K562 (cell line): ENCODE measurements around the gene C10orf90. TPM values are rescaled to one million over a fixed set of nuclear protein-coding genes. Genes with fewer than 3 reads are reported as not detected.

ENCODE experiments used
- ATAC-seq: fragments of 200-7000 bp; cut with Tn5 transposase; 3 replicates; pipeline ENCODE4 v1.9.1; 2020; ENCODE audit warnings: moderate library complexity
- BruUV-seq: library from RNA; stranded (reverse); fragments of 400-500 nt; replicated peaks from 2 replicates; lab custom pipeline; 2021; lab: Mats Ljungman, UMichigan
- CTCF ChIA-PET: fragments of 300-600 bp; formaldehyde crosslinking; extraction: SDS; loops from one replicate; lab custom pipeline; 2021; ENCODE audit warnings: low intra/inter-chr PET ratio; lab: Yijun Ruan, JAX
- POLR2A ChIA-PET: fragments of 300-600, 350-650 bp; sonication (Branson Sonifier 250); formaldehyde crosslinking; extraction: SDS; loops from one replicate; lab custom pipeline; 2021; ENCODE audit warnings: antibody characterized with exemption, inconsistent platforms; lab: Yijun Ruan, JAX
- DNase-seq, 4 experiments: peaks; one replicate each; pipeline versions ENCODE4 v3.0.0 to v3.0.0-alpha.2; 2011 to 2018; ENCODE audit warnings: low spot score in 3 of 4, mixed read lengths in 3 of 4; ENCODE audit errors: extremely low read depth in 1 of 4
- FAIRE-seq: peaks from 2 replicates; lab custom pipeline; 2011; peaks lifted over from hg19 to GRCh38; lab: Jason Lieb, UNC
- H2AFZ ChIP-seq: 2 replicates; pipeline ENCODE4 v1.6.0; 2011; ENCODE audit warnings: low read depth, low read length, control low read depth, inconsistent platforms
- H3K27ac ChIP-seq: fragments of 200-600 bp; 3 replicates; pipeline ENCODE4 v1.8.0; 2011; ENCODE audit warnings: low read depth, mild to moderate bottlenecking, control low read depth, inconsistent platforms, low read length, moderate library complexity, mixed read lengths; ENCODE audit errors: extremely low read depth
- H3K27me3 ChIP-seq, 2 experiments: fragments of 300-600 bp in 1 of 2; 2 replicates in 1 of 2; 3 replicates in 1 of 2; pipeline versions ENCODE4 v1.6.0 to v1.8.0; 2011; ENCODE audit warnings: inconsistent platforms in 2 of 2, low read length in 2 of 2, mild to moderate bottlenecking in 1 of 2, mixed read lengths in 1 of 2, moderate library complexity in 1 of 2; ENCODE audit not compliant: control insufficient read depth in 2 of 2, insufficient read depth in 2 of 2
- H3K36me3 ChIP-seq: fragments of 300-600 bp; 3 replicates; pipeline ENCODE4 v1.8.0; 2011; ENCODE audit warnings: mild to moderate bottlenecking, low read length, inconsistent platforms; ENCODE audit not compliant: control insufficient read depth, insufficient read depth
- H3K4me1 ChIP-seq, 2 experiments: fragments of 200-600 bp in 1 of 2; replicated peaks in 1 of 2; 2 replicates in 1 of 2; 3 replicates in 1 of 2; pipeline versions ENCODE4 v1.5.1 to v1.8.0; 2011; ENCODE audit warnings: inconsistent platforms in 2 of 2, low read length in 2 of 2, mild to moderate bottlenecking in 1 of 2, mixed read lengths in 1 of 2, moderate library complexity in 1 of 2; ENCODE audit not compliant: control insufficient read depth in 2 of 2, insufficient read depth in 2 of 2
- H3K4me2 ChIP-seq: 2 replicates; pipeline ENCODE4 v1.6.1; 2011; ENCODE audit warnings: low read length, control low read depth, inconsistent platforms, mixed read lengths; ENCODE audit not compliant: insufficient read depth
- H3K4me3 ChIP-seq: fragments of 200-600 bp; sonication (generic), shearing (Covaris generic); 2 replicates; pipeline ENCODE4 v1.5.1; 2016; ENCODE audit warnings: control low read depth, inconsistent platforms
- H3K79me2 ChIP-seq: fragments of 200-600 bp; 3 replicates; pipeline ENCODE4 v1.8.0; 2011; ENCODE audit warnings: low read length, inconsistent platforms; ENCODE audit not compliant: control insufficient read depth, insufficient read depth
- H3K9ac ChIP-seq, 2 experiments: 2 replicates each; pipeline versions ENCODE4 v1.6.0 to v1.6.1; 2011; ENCODE audit warnings: low read depth in 2 of 2, low read length in 2 of 2, control low read depth in 1 of 2, inconsistent platforms in 1 of 2, mild to moderate bottlenecking in 1 of 2, mixed read lengths in 1 of 2; ENCODE audit not compliant: insufficient read depth in 1 of 2
- H3K9me1 ChIP-seq: one replicate; pipeline ENCODE4 v1.6.0; 2011; ENCODE audit warnings: inconsistent platforms, mild to moderate bottlenecking, low read length, moderate library complexity; ENCODE audit not compliant: control insufficient read depth, insufficient read depth
- H3K9me3 ChIP-seq: replicated peaks from 2 replicates; pipeline ENCODE4 v1.5.1; 2011; ENCODE audit warnings: low read depth, low read length, inconsistent platforms; ENCODE audit not compliant: control insufficient read depth, insufficient read depth
- H4K20me1 ChIP-seq: replicated peaks from 2 replicates; pipeline ENCODE4 v1.6.1; 2011; ENCODE audit warnings: low read length, inconsistent platforms, mixed read lengths; ENCODE audit not compliant: control insufficient read depth, insufficient read depth
- CHCHD3 ChIP-seq: fragments of 250-450 bp; sonication (Bioruptor Pico); IDR thresholded peaks from 2 replicates; pipeline ENCODE4 v2.1.2; 2022; ENCODE audit warnings: mild to moderate bottlenecking
- CLOCK ChIP-seq: fragments of 250-450 bp; sonication (Bioruptor Pico); IDR thresholded peaks from 2 replicates; pipeline ENCODE4 v1.4.0; 2020; ENCODE audit warnings: mild to moderate bottlenecking, moderate library complexity, borderline replicate concordance
- IRF1 ChIP-seq: sonication (generic); formaldehyde crosslinking; IDR thresholded peaks from 2 replicates; pipeline ENCODE4 v1.8.0; 2022; ENCODE audit warnings: missing genetic modification reagents, mild to moderate bottlenecking, borderline replicate concordance
- MAFK ChIP-seq: IDR thresholded peaks from 2 replicates; pipeline ENCODE4 v1.6.1; 2011; ENCODE audit warnings: low read length, improper control_type of control experiment
- MEIS2 ChIP-seq: fragments of 450-650 bp; IDR thresholded peaks from 2 replicates; pipeline ENCODE4 v1.6.1; 2014; ENCODE audit warnings: mild to moderate bottlenecking; ENCODE audit not compliant: partially characterized antibody
- MLLT1 ChIP-seq, 2 experiments: fragments of 450-650 bp; IDR thresholded peaks; 2 replicates each; pipeline ENCODE4 v1.6.1; 2016
- PRPF4 ChIP-seq: fragments of 200-400 bp; formaldehyde crosslinking; IDR thresholded peaks from one replicate; pipeline ENCODE4 v1.6.1; 2017; ENCODE audit warnings: low read length, low read depth, mild to moderate bottlenecking; ENCODE audit not compliant: insufficient read depth, poor library complexity, severe bottlenecking
- RBBP5 ChIP-seq: fragments of 200-600 bp; sonication (generic); IDR thresholded peaks from 2 replicates; pipeline ENCODE4 v1.6.1; 2012; ENCODE audit warnings: borderline replicate concordance, mild to moderate bottlenecking, low read length, control low read depth, inconsistent platforms; ENCODE audit not compliant: insufficient read depth, poor library complexity, severe bottlenecking
- SAFB2 ChIP-seq: fragments of 200-400 bp; formaldehyde crosslinking; IDR thresholded peaks from 2 replicates; pipeline ENCODE4 v1.6.1; 2018; ENCODE audit warnings: borderline replicate concordance, low read length, low read depth, moderate library complexity; ENCODE audit not compliant: severe bottlenecking
- SMC3 ChIP-seq: conservative IDR thresholded peaks from 2 replicates; pipeline ENCODE4 v1.6.1; 2011; ENCODE audit warnings: low read depth, low read length, improper control_type of control experiment; ENCODE audit not compliant: insufficient read depth
- STAT5A ChIP-seq: IDR thresholded peaks from 2 replicates; pipeline ENCODE4 v1.6.1; 2012; ENCODE audit warnings: low read length, inconsistent platforms, borderline replicate concordance
- XRCC3 ChIP-seq: fragments of 450-650 bp; IDR thresholded peaks from 2 replicates; pipeline ENCODE4 v1.6.1; 2017; ENCODE audit warnings: mild to moderate bottlenecking, moderate library complexity
- ZBTB17 ChIP-seq: fragments of 450-650 bp; formaldehyde crosslinking; IDR thresholded peaks from 2 replicates; pipeline ENCODE4 v1.4.0; 2020; ENCODE audit warnings: mild to moderate bottlenecking
- ZNF780A ChIP-seq: fragments of 250-450 bp; sonication (Bioruptor Pico); IDR thresholded peaks from 2 replicates; pipeline ENCODE4 v1.5.0; 2021; ENCODE audit warnings: mild to moderate bottlenecking
- WGBS: fragments of 100-300 bp; shearing (Covaris generic); methylation state at CpG from one replicate; pipeline ENCODE4 v1.1.6; 2016; ENCODE audit warnings: low coverage, mixed read lengths; ENCODE audit not compliant: insufficient coverage; ENCODE audit errors: missing lambda C conversion rate; 5-methylcytosine and 5-hydroxymethylcytosine counted together
- in situ Hi-C: fragments of 300-500 bp; cut with MboI; formaldehyde crosslinking; loops from 4 replicates; pipeline ENCODE4 v1.15.0; 2018; ENCODE audit warnings: inconsistent platforms, mixed read lengths
- intact Hi-C: fragments of 100-400 bp; cut with micrococcal nuclease; formaldehyde crosslinking; loops from 2 replicates; pipeline ENCODE4 v1.14.2; 2022
- polyA plus RNA-seq, 8 experiments: library from polyadenylated mRNA; depleted of rRNA in 4 of 8; stranded (reverse) in 5 of 8; unstranded in 3 of 8; fragments of >200 nt; fragmentation: Nextera tagmentation in 2 of 8; fragmentation: Illumina TruSeq in 1 of 8; extraction: Ambion mirVana in 2 of 8; extraction: Trizol in 1 of 8; gene quantifications; 2 replicates each; pipeline versions ENCODE4 v1.2.1 to v1.2.3, GENCODE V29; 2011 to 2014; ENCODE audit warnings: inconsistent platforms in 1 of 8, missing spikeins in 1 of 8
- total RNA-seq, 7 experiments: library from RNA; depleted of rRNA in 6 of 7; stranded (reverse); fragments of >200 nt in 6 of 7; fragmentation: Illumina TruSeq in 2 of 7; extraction: Trizol in 2 of 7; gene quantifications; 2 replicates each; pipeline versions ENCODE4 v1.2.1 to v1.2.3, GENCODE V29; 2011 to 2021; ENCODE audit warnings: low replicate concordance in 1 of 7

C10orf90 gene
- total and polyA plus RNA-seq, 9 of the 15 experiments (the other 6 are each of a cell fraction or from before 2014, with no cell fraction given), result not detected

GRCh38 chr10:126474031-126474430 lies 196.5 kb downstream of the C10orf90 start:
- DNase-seq (no peak), FAIRE-seq (no peak), ATAC-seq (no peak)
- Histone ChIP-seq H3K9ac (no peak overlapping the region), H3K9me3 (no peaks in the 10 kb centered on the region), H3K27me3 (no peaks in the 10 kb centered on the region), H3K36me3 (no peaks in the 10 kb centered on the region), H4K20me1 (no peaks in the 10 kb centered on the region), H3K4me3 (no peak overlapping the region), H3K9me1 (no peaks in the 10 kb centered on the region), H3K4me1 (no peaks in the 10 kb centered on the region), H2AFZ (no peak overlapping the region), H3K4me2 (no peak overlapping the region), H3K79me2 (no peaks in the 10 kb centered on the region), H3K27ac (no peak overlapping the region)
- intact Hi-C loops (no loop called here), in situ Hi-C loops (no loop called here)
- CTCF ChIA-PET, result no interaction called here
- TF ChIP-seq ZBTB17 (CRISPR knock-in tag) (no peak), PRPF4 (no peak), ZNF780A (CRISPR knock-in tag) (no peak), SMC3 (no peak), MAFK (no peak), STAT5A (no peak), CLOCK (no peak), CHCHD3 (CRISPR knock-in tag) (no peak), RBBP5 (no peak), MLLT1 (IDR thresholded peaks at IDR 0.05) (no peak), MEIS2 (no peak), SAFB2 (no peak), XRCC3 (no peak), IRF1 (CRISPR knock-in tag) (no peak)
- 5% methylated on average over 4 of the region's 6 CpGs for WGBS
- no TSS peak for BruUV-seq
- POLR2A ChIA-PET, result no interaction called here
